Trophoblast cell (in vitro differentiated cells and primary cell): ENCODE results near the gene PIK3CB.

Experiments
- DNase-seq, 2 donors: peaks; one replicate each; pipeline ENCODE4 v3.0.0-alpha.2; 2016
- H2AFZ ChIP-seq: 2 replicates; pipeline ENCODE4 v1.6.1; 2013; ENCODE audit warnings: low read length, moderate library complexity, mild to moderate bottlenecking; ENCODE audit not compliant: insufficient read depth, poor library complexity
- H2AK5ac ChIP-seq: 2 replicates; pipeline ENCODE4 v1.6.1; 2013; ENCODE audit warnings: mild to moderate bottlenecking, low read length
- H2BK120ac ChIP-seq: 2 replicates; pipeline ENCODE4 v1.6.1; 2013; ENCODE audit warnings: low read length, mild to moderate bottlenecking, moderate library complexity; ENCODE audit not compliant: insufficient read depth, poor library complexity
- H2BK12ac ChIP-seq: 2 replicates; pipeline ENCODE4 v1.6.1; 2013; ENCODE audit warnings: mild to moderate bottlenecking, low read length, moderate library complexity
- H2BK5ac ChIP-seq: 2 replicates; pipeline ENCODE4 v1.6.1; 2013; ENCODE audit warnings: low read length, low read depth, moderate library complexity, mild to moderate bottlenecking; ENCODE audit not compliant: poor library complexity
- H3K14ac ChIP-seq: 2 replicates; pipeline ENCODE4 v1.6.1; 2013; ENCODE audit warnings: mild to moderate bottlenecking, low read length
- H3K18ac ChIP-seq: 2 replicates; pipeline ENCODE4 v1.6.1; 2013; ENCODE audit warnings: mild to moderate bottlenecking, low read length
- H3K23ac ChIP-seq: 2 replicates; pipeline ENCODE4 v1.6.1; 2013; ENCODE audit warnings: low read length
- H3K27ac ChIP-seq: 2 replicates; pipeline ENCODE4 v1.5.1; 2013; ENCODE audit warnings: low read depth, mild to moderate bottlenecking, inconsistent platforms, low read length, moderate library complexity
- H3K27me3 ChIP-seq: 2 replicates; pipeline ENCODE4 v1.6.1; 2013; ENCODE audit warnings: inconsistent platforms, mild to moderate bottlenecking, low read length, moderate library complexity; ENCODE audit not compliant: insufficient read depth
- H3K36me3 ChIP-seq, 2 experiments: 1 replicate in 1 of 2; 2 replicates in 1 of 2; pipeline ENCODE4 v1.6.1; 2013; ENCODE audit warnings: low read length in 2 of 2, mild to moderate bottlenecking in 2 of 2, moderate library complexity in 1 of 2; ENCODE audit not compliant: insufficient read depth in 2 of 2, control insufficient read depth in 1 of 2
- H3K4ac ChIP-seq: 2 replicates; pipeline ENCODE4 v1.6.1; 2013; ENCODE audit warnings: low read depth, mild to moderate bottlenecking, low read length, moderate library complexity
- H3K4me1 ChIP-seq, 2 experiments: 1 replicate in 1 of 2; 2 replicates in 1 of 2; pipeline ENCODE4 v1.6.1; 2013; ENCODE audit warnings: low read length in 2 of 2, mild to moderate bottlenecking in 2 of 2, moderate library complexity in 1 of 2; ENCODE audit not compliant: insufficient read depth in 2 of 2, control insufficient read depth in 1 of 2
- H3K4me2 ChIP-seq: 2 replicates; pipeline ENCODE4 v1.6.1; 2013; ENCODE audit warnings: inconsistent platforms, mild to moderate bottlenecking, low read length, moderate library complexity
- H3K4me3 ChIP-seq: 2 replicates; pipeline ENCODE4 v1.5.1; 2013; ENCODE audit warnings: mild to moderate bottlenecking, low read depth, low read length, inconsistent platforms
- H3K79me1 ChIP-seq: one replicate; pipeline ENCODE4 v1.6.1; 2013; ENCODE audit warnings: low read length
- H3K79me2 ChIP-seq: 2 replicates; pipeline ENCODE4 v1.6.1; 2013; ENCODE audit warnings: low read length, mild to moderate bottlenecking; ENCODE audit not compliant: control insufficient read depth, insufficient read depth, poor library complexity
- H3K9ac ChIP-seq: 2 replicates; pipeline ENCODE4 v1.6.1; 2013; ENCODE audit warnings: mild to moderate bottlenecking, low read length
- H3K9me3 ChIP-seq: 2 replicates; pipeline ENCODE4 v1.6.1; 2013; ENCODE audit warnings: low read depth, mild to moderate bottlenecking, control low read depth, inconsistent platforms, low read length; ENCODE audit not compliant: insufficient read depth
- H4K12ac ChIP-seq: 2 replicates; pipeline ENCODE4 v1.6.1; 2013; ENCODE audit warnings: low read depth, mild to moderate bottlenecking, low read length, moderate library complexity
- H4K8ac ChIP-seq: 2 replicates; pipeline ENCODE4 v1.6.1; 2013; ENCODE audit warnings: low read depth, mild to moderate bottlenecking, low read length, moderate library complexity
- H4K91ac ChIP-seq: one replicate; pipeline ENCODE4 v1.6.1; 2013; ENCODE audit warnings: low read depth, mild to moderate bottlenecking, low read length, moderate library complexity
- WGBS: extraction: QIAGEN DNeasy Blood & Tissue Kit; methylation state at CpG from one replicate; pipeline ENCODE4 v1.1.7; 2013; ENCODE audit warnings: missing lambda C conversion rate; ENCODE audit not compliant: insufficient read length, insufficient coverage; ENCODE audit errors: extremely low coverage; 5-methylcytosine and 5-hydroxymethylcytosine counted together

PIK3CB gene

DNA sequence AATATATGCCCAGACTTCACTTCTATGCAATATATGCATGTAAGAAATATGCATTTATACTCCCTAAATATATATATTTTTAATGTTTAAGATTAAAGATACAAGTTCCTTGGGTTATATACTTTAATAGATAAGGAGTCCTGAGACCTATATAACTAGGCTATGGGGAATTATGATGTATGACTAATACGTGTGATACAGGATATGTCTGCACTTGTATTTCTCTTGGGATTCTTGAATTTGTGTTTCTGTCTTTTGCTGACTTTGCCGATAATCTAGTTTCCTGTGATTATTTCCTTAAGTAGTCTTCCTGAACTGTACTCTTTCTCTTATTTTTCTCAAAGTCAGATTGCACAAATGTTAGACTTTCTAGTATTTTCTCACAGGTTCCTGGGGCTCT is 109.6 kb downstream of the PIK3CB start:
- no peaks in the 10 kb centered on the region for H3K27me3 ChIP-seq
- H3K79me2 ChIP-seq: no peaks in the 10 kb centered on the region
- H3K4ac ChIP-seq: no peak overlapping the region
- H3K23ac ChIP-seq: no peak overlapping the region
- H3K9ac ChIP-seq: no peak overlapping the region
- no peak overlapping the region for H4K12ac ChIP-seq
- no peak overlapping the region for H2AFZ ChIP-seq
- no peak overlapping the region for H2BK120ac ChIP-seq
- H3K36me3 ChIP-seq: no peaks in the 10 kb centered on the region
- no peak overlapping the region for H4K8ac ChIP-seq
- H3K18ac ChIP-seq: no peak overlapping the region
- H4K91ac ChIP-seq: no peak overlapping the region
- H3K4me3 ChIP-seq: no peak overlapping the region
- no peaks in the 10 kb centered on the region for H3K9me3 ChIP-seq
- H3K79me1 ChIP-seq: no peaks in the 10 kb centered on the region
- H2AK5ac ChIP-seq: no peak overlapping the region
- no CpG with 5 or more reads among the region's 2 CpGs for WGBS
- H2BK5ac ChIP-seq: no peak overlapping the region
- no peaks in the 10 kb centered on the region for H3K4me1 ChIP-seq
- no peak overlapping the region for H3K4me2 ChIP-seq
- H2BK12ac ChIP-seq: no peak overlapping the region
- no peak overlapping the region for H3K14ac ChIP-seq
- no peak for DNase-seq
- H3K27ac ChIP-seq: no peak overlapping the region

DNA sequence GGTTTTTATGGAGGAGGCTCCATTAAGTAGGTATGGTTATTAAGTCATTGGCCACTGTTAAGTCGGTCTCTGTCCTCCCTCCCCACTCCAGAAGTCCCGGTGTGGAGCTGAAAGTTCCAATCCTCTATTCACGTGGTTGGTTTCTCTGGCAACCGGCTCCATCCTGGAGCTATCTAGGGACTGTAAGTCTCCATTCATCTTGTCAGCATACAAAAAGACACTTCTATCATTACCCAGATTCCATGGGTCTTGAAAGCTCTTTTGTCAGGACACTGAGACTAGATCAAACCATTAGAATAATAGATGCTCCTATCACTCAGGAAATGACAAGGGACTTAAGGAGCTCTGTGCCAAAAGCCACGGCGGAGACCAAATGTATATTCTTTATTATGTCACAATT is 110.3 kb downstream of the PIK3CB start:
- H3K4me2 ChIP-seq: no peak overlapping the region
- H3K4me1 ChIP-seq: no peaks in the 10 kb centered on the region
- H2BK5ac ChIP-seq: no peak overlapping the region
- H3K9me3 ChIP-seq: no peaks in the 10 kb centered on the region
- H4K8ac ChIP-seq: no peak overlapping the region
- no peak overlapping the region for H2AFZ ChIP-seq
- no peak overlapping the region for H3K18ac ChIP-seq
- no CpG with 5 or more reads among the region's 6 CpGs for WGBS
- H2AK5ac ChIP-seq: no peak overlapping the region
- DNase-seq: no peak
- H4K91ac ChIP-seq: no peak overlapping the region
- H2BK120ac ChIP-seq: no peak overlapping the region
- no peak overlapping the region for H3K23ac ChIP-seq
- H3K4me3 ChIP-seq: no peak overlapping the region
- H3K36me3 ChIP-seq: no peaks in the 10 kb centered on the region
- H3K79me2 ChIP-seq: no peaks in the 10 kb centered on the region
- H3K14ac ChIP-seq: no peak overlapping the region
- H2BK12ac ChIP-seq: no peak overlapping the region
- H3K79me1 ChIP-seq: no peaks in the 10 kb centered on the region
- no peak overlapping the region for H3K9ac ChIP-seq
- H3K4ac ChIP-seq: no peak overlapping the region
- H3K27ac ChIP-seq: no peak overlapping the region
- no peak overlapping the region for H4K12ac ChIP-seq
- H3K27me3 ChIP-seq: no peaks in the 10 kb centered on the region

DNA sequence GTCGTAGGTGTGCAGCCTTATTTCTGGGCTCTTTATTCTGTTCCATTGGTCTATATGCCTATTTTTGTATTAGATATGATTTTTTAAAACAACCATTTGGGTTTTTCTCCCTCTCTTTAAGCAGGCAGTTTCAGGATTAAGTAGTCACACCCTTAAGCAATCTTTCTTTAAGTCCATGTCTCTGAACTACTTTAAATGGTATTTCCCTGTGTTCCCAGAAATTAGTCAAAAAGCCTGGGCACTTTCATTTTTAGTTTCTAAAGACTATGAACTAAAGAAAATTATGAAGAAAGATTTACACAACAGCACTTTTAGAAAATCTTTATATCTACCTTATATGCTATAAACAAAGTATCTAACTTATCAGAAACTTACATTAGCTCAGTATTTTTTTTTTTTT is 115.9 kb downstream of the PIK3CB start:
- Histone ChIP-seq H4K12ac (no peak overlapping the region), H3K9ac (no peak overlapping the region), H3K18ac (no peak overlapping the region), H3K9me3 (no peaks in the 10 kb centered on the region), H2AK5ac (no peak overlapping the region), H3K27ac (no peak overlapping the region), H3K4ac (no peak overlapping the region), H3K4me3 (no peak overlapping the region), H4K91ac (no peak overlapping the region), H3K27me3 (no peaks in the 10 kb centered on the region), H3K14ac (no peak overlapping the region), H2BK12ac (no peak overlapping the region), H3K4me1 (no peaks in the 10 kb centered on the region), H3K79me1 (no peaks in the 10 kb centered on the region), H3K36me3 (no peaks in the 10 kb centered on the region), H4K8ac (no peak overlapping the region), H3K79me2 (no peaks in the 10 kb centered on the region), H3K23ac (no peak overlapping the region), H3K4me2 (no peak overlapping the region), H2BK120ac (no peak overlapping the region), H2AFZ (no peak overlapping the region), H2BK5ac (no peak overlapping the region)
- no peak for DNase-seq
- no CpG with 5 or more reads among the region's 1 CpG for whole genome bisulfite sequencing

DNA sequence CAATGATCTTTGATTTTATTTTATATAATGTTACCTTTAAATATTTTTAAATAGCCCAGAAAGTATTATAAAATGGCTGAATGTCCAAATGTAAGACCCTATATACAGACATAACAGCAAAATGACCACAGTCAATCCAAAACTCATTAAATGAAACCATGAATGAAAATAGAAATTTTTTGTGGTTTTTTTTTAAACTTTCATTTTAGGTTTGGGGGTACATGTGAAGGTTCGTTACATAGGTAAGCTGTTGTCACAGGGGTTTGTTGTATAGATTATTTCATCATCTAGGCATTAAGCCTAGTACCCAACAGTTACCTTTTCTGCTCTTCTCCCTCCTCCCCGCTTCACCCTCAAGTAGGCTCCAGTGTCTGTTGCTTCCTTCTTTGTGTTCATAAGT is 117.4 kb downstream of the PIK3CB start:
- H2AK5ac ChIP-seq: no peak overlapping the region
- H3K4me2 ChIP-seq: no peak overlapping the region
- no peaks in the 10 kb centered on the region for H3K9me3 ChIP-seq
- H3K79me2 ChIP-seq: no peaks in the 10 kb centered on the region
- DNase-seq: no peak
- no peak overlapping the region for H3K9ac ChIP-seq
- no peak overlapping the region for H3K23ac ChIP-seq
- no peak overlapping the region for H4K91ac ChIP-seq
- whole genome bisulfite sequencing: no CpG with 5 or more reads among the region's 2 CpGs
- H4K12ac ChIP-seq: no peak overlapping the region
- H3K27me3 ChIP-seq: no peaks in the 10 kb centered on the region
- no peak overlapping the region for H3K18ac ChIP-seq
- H2AFZ ChIP-seq: no peak overlapping the region
- H3K27ac ChIP-seq: no peak overlapping the region
- H2BK5ac ChIP-seq: no peak overlapping the region
- H2BK120ac ChIP-seq: no peak overlapping the region
- H3K4me1 ChIP-seq: no peaks in the 10 kb centered on the region
- peaks cover 2 to 5% of the 10 kb centered on the region in 2 experiments for H3K36me3 ChIP-seq
- H3K79me1 ChIP-seq: no peaks in the 10 kb centered on the region
- H3K4ac ChIP-seq: no peak overlapping the region
- no peak overlapping the region for H4K8ac ChIP-seq
- no peak overlapping the region for H2BK12ac ChIP-seq
- no peak overlapping the region for H3K14ac ChIP-seq
- no peak overlapping the region for H3K4me3 ChIP-seq
